ENCODE measurements around the gene CATSPERB. TPM values are rescaled to one million over a fixed set of nuclear protein-coding genes. Genes with fewer than 3 reads are reported as not detected.

CATSPERB gene
- polyA plus RNA-seq (2013, experiment 1 of 2): 0.20 TPM
- 0.13 TPM for polyA plus RNA-seq (2013, experiment 2 of 2)

GRCh38 chr14:91731986-91732385 lies at the start of gene CATSPERB:
CATSPERB (minus strand) TSS chr14:91732086; CDS start chr14:91729479, 2,607 bp downstream.
- Histone ChIP-seq H2BK5ac (ENCODE audit: low read length) (no peak within 1 kb of the TSS), H3K36me3 (ENCODE audit: control insufficient read depth, insufficient read depth, low read length) (no peaks in the 10 kb centered on the region), H3K23ac (ENCODE audit: low read length) (no peak within 1 kb of the TSS), H3K4me3 (ENCODE audit: low read length) (no peak within 1 kb of the TSS), H3K9ac (ENCODE audit: low read length) (no peak within 1 kb of the TSS), H3K56ac (ENCODE audit: low read length) (no peak within 1 kb of the TSS), H4K8ac (ENCODE audit: low read depth, low read length) (no peak within 1 kb of the TSS), H3K4me1 (ENCODE audit: control insufficient read depth, low read depth, low read length) (no peaks in the 10 kb centered on the region), H3K27me3 (ENCODE audit: insufficient read depth, low read length, poor library complexity) (no peaks in the 10 kb centered on the region), H2BK15ac (replicated peaks; ENCODE audit: low read depth) (no peak within 1 kb of the TSS), H3K79me2 (ENCODE audit: control insufficient read depth, insufficient read depth, low read length) (no peaks in the 10 kb centered on the region), H3K79me1 (ENCODE audit: low read length) (no peaks in the 10 kb centered on the region), H3K4me2 (ENCODE audit: low read length) (no peak within 1 kb of the TSS), H3K4ac (ENCODE audit: low read depth, low read length) (no peak within 1 kb of the TSS), H2AK5ac (ENCODE audit: low read length) (no peak within 1 kb of the TSS), H2BK120ac (ENCODE audit: low read depth, low read length) (no peak within 1 kb of the TSS), H4K5ac (ENCODE audit: low read length) (no peak within 1 kb of the TSS), H3K18ac (ENCODE audit: low read length) (no peak within 1 kb of the TSS), H3K27ac (ENCODE audit: low read depth, low read length) (no peak within 1 kb of the TSS)
- no peak for DNase-seq
- no CpG with 5 or more reads among the region's 2 CpGs for WGBS (ENCODE audit: extremely low coverage, insufficient coverage, low lambda C conversion rate)

GRCh38 chr14:91780452-91780851 lies 48.6 kb upstream of the CATSPERB start:
- Histone ChIP-seq H2BK5ac (ENCODE audit: low read length) (no peak overlapping the region), H3K79me2 (ENCODE audit: control insufficient read depth, insufficient read depth, low read length) (no peaks in the 10 kb centered on the region), H2BK120ac (ENCODE audit: low read depth, low read length) (no peak overlapping the region), H3K27ac (ENCODE audit: low read depth, low read length) (no peak overlapping the region), H3K79me1 (ENCODE audit: low read length) (no peaks in the 10 kb centered on the region), H3K56ac (ENCODE audit: low read length) (no peak overlapping the region), H3K4me3 (ENCODE audit: low read length) (no peak overlapping the region), H2AK5ac (ENCODE audit: low read length) (no peak overlapping the region), H3K27me3 (ENCODE audit: insufficient read depth, low read length, poor library complexity) (no peaks in the 10 kb centered on the region), H3K4me2 (ENCODE audit: low read length) (no peak overlapping the region), H4K5ac (ENCODE audit: low read length) (no peak overlapping the region), H3K4ac (ENCODE audit: low read depth, low read length) (no peak overlapping the region), H4K8ac (ENCODE audit: low read depth, low read length) (no peak overlapping the region), H3K18ac (ENCODE audit: low read length) (no peak overlapping the region), H3K9ac (ENCODE audit: low read length) (no peak overlapping the region), H2BK15ac (replicated peaks; ENCODE audit: low read depth) (no peak overlapping the region), H3K36me3 (ENCODE audit: control insufficient read depth, insufficient read depth, low read length) (no peaks in the 10 kb centered on the region), H3K23ac (ENCODE audit: low read length) (no peak overlapping the region), H3K4me1 (ENCODE audit: control insufficient read depth, low read depth, low read length) (no peaks in the 10 kb centered on the region)
- no CpG with 5 or more reads among the region's 3 CpGs for WGBS (ENCODE audit: extremely low coverage, insufficient coverage, low lambda C conversion rate)
- DNase-seq: no peak

- Histone ChIP-seq H3K4me3 (ENCODE audit: low read length) (no peak overlapping the region), H2AK5ac (ENCODE audit: low read length) (no peak overlapping the region), H3K79me1 (ENCODE audit: low read length) (no peaks in the 10 kb centered on the region), H2BK15ac (replicated peaks; ENCODE audit: low read depth) (no peak overlapping the region), H3K4me2 (ENCODE audit: low read length) (no peak overlapping the region), H3K18ac (ENCODE audit: low read length) (no peak overlapping the region), H3K4ac (ENCODE audit: low read depth, low read length) (no peak overlapping the region), H4K5ac (ENCODE audit: low read length) (no peak overlapping the region), H2BK120ac (ENCODE audit: low read depth, low read length) (no peak overlapping the region), H3K27ac (ENCODE audit: low read depth, low read length) (no peak overlapping the region), H4K8ac (ENCODE audit: low read depth, low read length) (no peak overlapping the region), H3K36me3 (ENCODE audit: control insufficient read depth, insufficient read depth, low read length) (no peaks in the 10 kb centered on the region), H3K27me3 (ENCODE audit: insufficient read depth, low read length, poor library complexity) (no peaks in the 10 kb centered on the region), H3K56ac (ENCODE audit: low read length) (no peak overlapping the region), H2BK5ac (ENCODE audit: low read length) (no peak overlapping the region), H3K9ac (ENCODE audit: low read length) (no peak overlapping the region), H3K4me1 (ENCODE audit: control insufficient read depth, low read depth, low read length) (no peaks in the 10 kb centered on the region), H3K23ac (ENCODE audit: low read length) (no peak overlapping the region), H3K79me2 (ENCODE audit: control insufficient read depth, insufficient read depth, low read length) (no peaks in the 10 kb centered on the region)
- WGBS (ENCODE audit: extremely low coverage, insufficient coverage, low lambda C conversion rate): no CpG with 5 or more reads among the region's 2 CpGs
- DNase-seq: no peak
These were observed 46.3 kb upstream of the CATSPERB start for GRCh38 chr14:91778217-91778616.

- H3K4ac ChIP-seq (ENCODE audit: low read depth, low read length): no peak overlapping the region
- H3K23ac ChIP-seq (ENCODE audit: low read length): no peak overlapping the region
- H3K4me2 ChIP-seq (ENCODE audit: low read length): no peak overlapping the region
- WGBS (ENCODE audit: extremely low coverage, insufficient coverage, low lambda C conversion rate): 93% methylated on average over 1 of the region's 5 CpGs
- no peak overlapping the region for H2BK120ac ChIP-seq (ENCODE audit: low read depth, low read length)
- no peak overlapping the region for H3K27ac ChIP-seq (ENCODE audit: low read depth, low read length)
- no peaks in the 10 kb centered on the region for H3K27me3 ChIP-seq (ENCODE audit: insufficient read depth, low read length, poor library complexity)
- H4K8ac ChIP-seq (ENCODE audit: low read depth, low read length): no peak overlapping the region
- no peaks in the 10 kb centered on the region for H3K79me1 ChIP-seq (ENCODE audit: low read length)
- H3K79me2 ChIP-seq (ENCODE audit: control insufficient read depth, insufficient read depth, low read length): no peaks in the 10 kb centered on the region
- no peak overlapping the region for H2BK15ac ChIP-seq (replicated peaks; ENCODE audit: low read depth)
- no peak overlapping the region for H3K4me3 ChIP-seq (ENCODE audit: low read length)
- no peak overlapping the region for H4K5ac ChIP-seq (ENCODE audit: low read length)
- DNase-seq: no peak
- no peak overlapping the region for H3K56ac ChIP-seq (ENCODE audit: low read length)
- no peak overlapping the region for H2BK5ac ChIP-seq (ENCODE audit: low read length)
- H3K9ac ChIP-seq (ENCODE audit: low read length): no peak overlapping the region
- no peaks in the 10 kb centered on the region for H3K4me1 ChIP-seq (ENCODE audit: control insufficient read depth, low read depth, low read length)
- no peaks in the 10 kb centered on the region for H3K36me3 ChIP-seq (ENCODE audit: control insufficient read depth, insufficient read depth, low read length)
- no peak overlapping the region for H3K18ac ChIP-seq (ENCODE audit: low read length)
- no peak overlapping the region for H2AK5ac ChIP-seq (ENCODE audit: low read length)
These were observed 42.5 kb upstream of the CATSPERB start for GRCh38 chr14:91774140-91775096.

GRCh38 chr14:91770185-91770584 lies 38.3 kb upstream of the CATSPERB start:
- Histone ChIP-seq H3K27ac (ENCODE audit: low read depth, low read length) (no peak overlapping the region), H4K8ac (ENCODE audit: low read depth, low read length) (no peak overlapping the region), H3K23ac (ENCODE audit: low read length) (no peak overlapping the region), H3K4me1 (ENCODE audit: control insufficient read depth, low read depth, low read length) (no peaks in the 10 kb centered on the region), H3K79me1 (ENCODE audit: low read length) (no peaks in the 10 kb centered on the region), H3K18ac (ENCODE audit: low read length) (no peak overlapping the region), H3K4me3 (ENCODE audit: low read length) (no peak overlapping the region), H3K36me3 (ENCODE audit: control insufficient read depth, insufficient read depth, low read length) (no peaks in the 10 kb centered on the region), H3K56ac (ENCODE audit: low read length) (no peak overlapping the region), H3K4me2 (ENCODE audit: low read length) (no peak overlapping the region), H2AK5ac (ENCODE audit: low read length) (no peak overlapping the region), H2BK120ac (ENCODE audit: low read depth, low read length) (no peak overlapping the region), H2BK5ac (ENCODE audit: low read length) (no peak overlapping the region), H4K5ac (ENCODE audit: low read length) (no peak overlapping the region), H2BK15ac (replicated peaks; ENCODE audit: low read depth) (no peak overlapping the region), H3K9ac (ENCODE audit: low read length) (no peak overlapping the region), H3K27me3 (ENCODE audit: insufficient read depth, low read length, poor library complexity) (no peaks in the 10 kb centered on the region), H3K4ac (ENCODE audit: low read depth, low read length) (no peak overlapping the region), H3K79me2 (ENCODE audit: control insufficient read depth, insufficient read depth, low read length) (no peaks in the 10 kb centered on the region)
- DNase-seq: no peak
- no CpG with 5 or more reads among the region's 2 CpGs for WGBS (ENCODE audit: extremely low coverage, insufficient coverage, low lambda C conversion rate)
